ENCODE data around the gene LRRN2.

DNA sequence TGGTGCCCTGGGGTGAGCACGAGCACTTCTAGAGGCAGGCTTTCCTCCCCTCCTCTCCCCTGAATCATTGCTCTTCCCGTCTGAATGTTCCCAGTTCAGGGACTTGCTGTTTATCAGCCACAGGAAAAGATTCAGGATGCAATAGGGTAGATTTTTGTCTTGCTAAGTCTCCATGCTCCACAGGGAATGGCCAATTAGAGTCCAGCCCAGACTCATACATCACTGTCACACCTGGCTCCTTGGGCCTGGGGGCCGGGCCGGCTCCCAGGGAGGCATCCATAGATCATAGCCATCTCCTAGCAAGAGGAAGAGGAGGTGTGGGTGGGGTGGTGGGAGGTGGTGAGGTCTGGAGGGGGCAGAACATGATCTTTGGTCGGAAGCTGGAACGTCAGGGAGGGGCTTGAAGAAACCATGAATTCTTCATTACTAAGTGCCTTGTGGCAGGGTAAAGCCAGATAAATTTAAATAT, 83.4 kb downstream of the LRRN2 start:
- TF ChIP-seq POLR2A (IDR thresholded peaks at IDR 0.05; ENCODE audit: low read length) (no peak), GATA1 (IDR thresholded peaks at IDR 0.05; ENCODE audit: low read depth, low read length) (no peak)
